HepG2 (cell line): ENCODE data around the gene MORN5.

ENCODE experiments used
- BRCA1 ChIP-seq: sonication (generic); formaldehyde crosslinking; IDR thresholded peaks from 2 replicates; pipeline ENCODE4 v1.4.0; 2020; ENCODE audit warnings: missing genetic modification reagents
- CHD4 ChIP-seq: fragments of 200-600 bp; sonication (generic); IDR thresholded peaks from 2 replicates; pipeline ENCODE4 v1.7.0; 2017; ENCODE audit warnings: mild to moderate bottlenecking, low read length, borderline replicate concordance
- FOXA1 ChIP-seq, 2 experiments: fragments of 450-650 bp in 1 of 2; sonication (generic) in 1 of 2; formaldehyde crosslinking in 1 of 2; IDR thresholded peaks; 2 replicates each; pipeline versions ENCODE4 v1.4.0 to v1.6.1; 2016 to 2020; ENCODE audit warnings: missing genetic modification reagents in 1 of 2
- FOXM1 ChIP-seq: sonication (generic); formaldehyde crosslinking; IDR thresholded peaks from 2 replicates; pipeline ENCODE4 v1.5.0; 2020; ENCODE audit warnings: missing genetic modification reagents
- IRF2 ChIP-seq: IDR thresholded peaks from 2 replicates; pipeline ENCODE4 v1.6.1; 2018; ENCODE audit warnings: missing genetic modification reagents, missing compliant biosample characterization
- RFX5 ChIP-seq: IDR thresholded peaks from 2 replicates; pipeline ENCODE4 v1.6.1; 2011; ENCODE audit warnings: low read depth, low read length, improper control_type of control experiment
- SETDB1 ChIP-seq: sonication (generic); formaldehyde crosslinking; IDR thresholded peaks from 2 replicates; pipeline ENCODE4 v1.5.1; 2020; ENCODE audit warnings: missing genetic modification reagents, mild to moderate bottlenecking, borderline replicate concordance
- ZNF337 ChIP-seq: sonication (generic); formaldehyde crosslinking; IDR thresholded peaks from 2 replicates; pipeline ENCODE4 v1.5.1; 2020; ENCODE audit warnings: missing genetic modification reagents, low read depth, mild to moderate bottlenecking, borderline replicate concordance
- ZNF766 ChIP-seq: sonication (generic); formaldehyde crosslinking; IDR thresholded peaks from 2 replicates; pipeline ENCODE4 v1.5.0; 2020; ENCODE audit warnings: missing genetic modification reagents, borderline replicate concordance
- TF ChIP-seq, protein P1 (sequence below): sonication (generic); formaldehyde crosslinking; IDR thresholded peaks from 2 replicates; pipeline ENCODE4 v1.5.0; 2020; ENCODE audit warnings: missing genetic modification reagents
- TF ChIP-seq, protein P2 (sequence below): sonication (generic); formaldehyde crosslinking; IDR thresholded peaks from 2 replicates; pipeline ENCODE4 v1.5.0; 2020; ENCODE audit warnings: mild to moderate bottlenecking, missing genetic modification reagents, moderate library complexity

DNA sequence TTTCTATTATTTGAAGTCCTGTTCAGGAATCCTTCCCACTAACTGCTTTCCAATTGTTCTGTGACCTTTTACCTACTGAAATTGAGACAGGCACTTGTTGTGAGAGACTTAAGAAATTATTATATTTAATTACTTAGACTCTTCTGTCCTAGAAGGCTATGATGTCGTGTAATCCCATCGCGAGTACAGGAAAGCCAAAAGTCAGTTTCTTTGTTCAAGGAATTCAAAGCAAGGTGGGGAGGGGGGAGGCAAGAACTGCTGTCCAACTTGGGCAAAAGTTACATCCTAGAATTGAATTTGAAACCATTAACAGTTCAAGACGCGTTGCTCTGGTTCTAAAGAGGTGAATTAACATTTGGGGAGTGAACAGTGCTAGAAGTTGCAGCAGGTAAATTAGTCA lies 18.0 kb upstream of the MORN5 start:
- no peak for TF ChIP-seq ZNF766 (CRISPR knock-in tag)
- TF ChIP-seq, protein P1, sequence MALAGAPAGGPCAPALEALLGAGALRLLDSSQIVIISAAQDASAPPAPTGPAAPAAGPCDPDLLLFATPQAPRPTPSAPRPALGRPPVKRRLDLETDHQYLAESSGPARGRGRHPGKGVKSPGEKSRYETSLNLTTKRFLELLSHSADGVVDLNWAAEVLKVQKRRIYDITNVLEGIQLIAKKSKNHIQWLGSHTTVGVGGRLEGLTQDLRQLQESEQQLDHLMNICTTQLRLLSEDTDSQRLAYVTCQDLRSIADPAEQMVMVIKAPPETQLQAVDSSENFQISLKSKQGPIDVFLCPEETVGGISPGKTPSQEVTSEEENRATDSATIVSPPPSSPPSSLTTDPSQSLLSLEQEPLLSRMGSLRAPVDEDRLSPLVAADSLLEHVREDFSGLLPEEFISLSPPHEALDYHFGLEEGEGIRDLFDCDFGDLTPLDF (CRISPR knock-in tag) = no peak
- no peak for TF ChIP-seq CHD4
- no peak for TF ChIP-seq BRCA1 (CRISPR knock-in tag)
- no peak for TF ChIP-seq SETDB1 (CRISPR knock-in tag)
- TF ChIP-seq, protein P2, sequence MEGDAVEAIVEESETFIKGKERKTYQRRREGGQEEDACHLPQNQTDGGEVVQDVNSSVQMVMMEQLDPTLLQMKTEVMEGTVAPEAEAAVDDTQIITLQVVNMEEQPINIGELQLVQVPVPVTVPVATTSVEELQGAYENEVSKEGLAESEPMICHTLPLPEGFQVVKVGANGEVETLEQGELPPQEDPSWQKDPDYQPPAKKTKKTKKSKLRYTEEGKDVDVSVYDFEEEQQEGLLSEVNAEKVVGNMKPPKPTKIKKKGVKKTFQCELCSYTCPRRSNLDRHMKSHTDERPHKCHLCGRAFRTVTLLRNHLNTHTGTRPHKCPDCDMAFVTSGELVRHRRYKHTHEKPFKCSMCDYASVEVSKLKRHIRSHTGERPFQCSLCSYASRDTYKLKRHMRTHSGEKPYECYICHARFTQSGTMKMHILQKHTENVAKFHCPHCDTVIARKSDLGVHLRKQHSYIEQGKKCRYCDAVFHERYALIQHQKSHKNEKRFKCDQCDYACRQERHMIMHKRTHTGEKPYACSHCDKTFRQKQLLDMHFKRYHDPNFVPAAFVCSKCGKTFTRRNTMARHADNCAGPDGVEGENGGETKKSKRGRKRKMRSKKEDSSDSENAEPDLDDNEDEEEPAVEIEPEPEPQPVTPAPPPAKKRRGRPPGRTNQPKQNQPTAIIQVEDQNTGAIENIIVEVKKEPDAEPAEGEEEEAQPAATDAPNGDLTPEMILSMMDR (CRISPR knock-in tag) = no peak
- no peak for TF ChIP-seq IRF2
- no peak for TF ChIP-seq RFX5
- TF ChIP-seq FOXA1 (IDR thresholded peaks at IDR 0.05) = no peak
- TF ChIP-seq FOXA1 (CRISPR knock-in tag; IDR thresholded peaks at IDR 0.05) = no peak
- no peak for TF ChIP-seq ZNF337 (CRISPR knock-in tag)
- no peak for TF ChIP-seq FOXM1 (CRISPR knock-in tag)
